Myocyte (in vitro differentiated cells): ENCODE data around the gene NTN5. TPM values are rescaled to one million over a fixed set of nuclear protein-coding genes. Genes with fewer than 3 reads are reported as not detected.
A peak's percentile ranks its signal among the peaks of the same experiment; 100 is the strongest.
"Not testable (repeated sequence)": the region's sequence is repeated elsewhere in the genome, so short reads cannot be mapped to it uniquely, and the experiment has no call there.

ENCODE experiments used
- DNase-seq: peaks from one replicate; pipeline ENCODE4 v3.0.0-alpha.2; 2012; ENCODE audit warnings: low read depth
- total RNA-seq: library from RNA; depleted of rRNA; stranded (reverse); fragments of >200 nt; gene quantifications from 2 replicates; pipeline ENCODE4 v1.2.3, GENCODE V29; 2014

NTN5 gene
- total RNA-seq, 1 donor from 2014 or later: 0.08 TPM

DNA sequence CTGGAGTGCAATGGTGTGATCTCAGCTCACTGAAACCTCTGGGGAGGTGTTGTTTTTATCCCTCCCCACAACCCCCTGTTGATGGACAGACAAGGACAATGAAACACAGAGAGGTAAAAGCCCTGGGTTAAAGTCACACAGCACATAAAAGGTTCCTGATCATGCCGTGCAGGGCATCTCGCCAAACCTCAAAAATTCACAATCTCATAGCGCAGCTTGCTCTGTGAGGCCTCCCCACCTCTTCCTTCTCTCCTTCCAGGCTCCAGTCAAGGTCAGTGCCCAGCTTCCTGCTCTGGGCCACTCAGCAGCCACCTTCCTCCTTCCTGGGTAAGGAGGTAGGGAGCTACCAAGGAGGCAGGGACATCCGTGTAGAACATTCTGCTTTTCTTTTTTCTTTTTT, 25.2 kb upstream of the NTN5 start:
- peak; percentile 78 for DNase-seq

DNA sequence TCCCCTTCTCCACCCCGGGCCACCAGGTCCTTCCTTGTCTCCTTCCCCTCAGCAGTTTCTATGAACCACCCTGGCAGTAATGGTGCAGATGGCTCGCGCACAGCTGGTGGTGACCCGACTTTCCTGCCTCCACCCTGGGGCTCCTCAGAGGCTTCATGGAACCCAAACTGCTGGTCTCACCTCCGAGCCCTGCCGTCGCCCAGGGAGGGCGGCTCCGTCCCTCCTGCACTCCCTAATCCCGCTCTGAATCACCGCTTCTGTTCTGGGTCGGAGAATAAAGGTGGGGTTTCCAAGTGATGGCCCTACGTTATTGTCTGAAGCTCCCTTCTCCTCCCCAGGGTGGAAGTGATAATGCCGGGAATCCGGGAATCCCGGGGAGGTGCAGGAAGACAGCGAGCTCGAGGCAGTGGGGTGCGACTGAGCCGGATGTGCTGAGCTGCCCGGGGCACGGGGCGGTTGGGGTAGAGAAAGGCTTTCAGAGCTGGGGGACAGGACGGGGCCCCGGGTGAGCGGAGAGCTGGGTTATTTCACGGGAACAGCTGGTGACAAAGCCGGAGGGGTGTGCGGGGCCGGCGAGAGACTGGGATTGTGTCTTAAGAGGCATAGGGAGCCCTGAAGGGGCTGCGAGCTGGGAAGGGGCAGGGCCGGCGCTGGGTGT, 23.7 kb upstream of the NTN5 start:
- DNase-seq: no peak

DNA sequence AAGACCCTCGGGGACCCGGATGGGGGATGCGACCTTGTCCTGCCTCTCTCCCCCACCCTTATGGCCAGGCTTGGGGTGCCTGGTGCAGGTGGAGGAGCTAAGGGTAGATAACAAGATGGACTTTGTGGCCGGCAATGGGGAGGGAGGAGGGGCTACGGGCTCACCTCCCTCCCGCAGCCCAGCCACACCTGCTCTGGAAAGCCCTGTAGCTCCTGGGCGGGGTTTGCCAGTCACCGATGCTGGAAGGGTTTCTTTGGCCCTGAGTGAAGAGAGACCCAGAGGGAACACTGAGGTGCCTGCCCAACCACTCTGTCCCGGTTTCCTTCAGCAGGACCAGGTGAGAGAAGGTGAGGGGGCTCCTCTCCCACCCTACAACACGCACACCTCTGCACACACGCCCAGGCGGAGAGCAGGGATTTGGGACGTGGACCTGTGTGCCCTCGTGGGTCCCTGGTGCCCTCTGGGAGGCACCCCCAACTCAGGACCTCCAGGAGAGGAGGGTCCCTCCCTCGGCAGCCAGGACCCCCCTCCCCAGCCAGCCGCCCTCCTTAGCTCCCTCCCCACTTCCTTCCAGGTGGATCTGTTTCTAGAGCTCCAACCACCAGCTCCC, 23.0 kb upstream of the NTN5 start, which contains the start of gene FUT2:
Gene FUT2, plus strand, starts transcription at position 229 of the 610 bp plus-strand sequence. CDS start 6,986 bp downstream, outside the sequence.
- DNase-seq: no peak

GRCh38 chr19:48693629-48694028, 20.8 kb upstream of the NTN5 start:
- DNase-seq: not testable (repeated sequence)

- DNase-seq: no peak
Measured at GRCh38 chr19:48689449-48689848, 16.6 kb upstream of the NTN5 start.

DNA sequence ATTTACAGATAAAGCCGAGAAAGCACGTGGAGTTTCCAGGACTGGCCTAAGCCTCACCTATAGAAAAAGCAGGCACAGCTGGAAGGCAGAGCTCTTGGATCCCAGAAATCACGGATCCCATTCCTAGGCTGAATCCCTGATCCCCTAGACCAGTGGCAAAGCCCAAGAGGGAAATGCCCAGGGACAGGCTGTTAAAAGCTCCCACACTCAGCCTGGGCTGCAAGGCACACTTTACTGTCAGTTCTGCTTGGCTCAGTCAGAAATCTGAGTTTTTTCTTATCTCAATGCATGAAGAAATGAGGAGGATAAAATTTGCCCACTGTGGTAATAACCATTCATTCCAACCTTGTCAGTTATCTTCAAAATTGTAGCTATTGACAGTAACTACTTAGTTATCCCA, 15.0 kb upstream of the NTN5 start:
- no peak for DNase-seq

GRCh38 chr19:48686637-48687036, 13.8 kb upstream of the NTN5 start:
- DNase-seq: not testable (repeated sequence)

GRCh38 chr19:48686088-48686487, 13.3 kb upstream of the NTN5 start:
- DNase-seq: no peak

DNA sequence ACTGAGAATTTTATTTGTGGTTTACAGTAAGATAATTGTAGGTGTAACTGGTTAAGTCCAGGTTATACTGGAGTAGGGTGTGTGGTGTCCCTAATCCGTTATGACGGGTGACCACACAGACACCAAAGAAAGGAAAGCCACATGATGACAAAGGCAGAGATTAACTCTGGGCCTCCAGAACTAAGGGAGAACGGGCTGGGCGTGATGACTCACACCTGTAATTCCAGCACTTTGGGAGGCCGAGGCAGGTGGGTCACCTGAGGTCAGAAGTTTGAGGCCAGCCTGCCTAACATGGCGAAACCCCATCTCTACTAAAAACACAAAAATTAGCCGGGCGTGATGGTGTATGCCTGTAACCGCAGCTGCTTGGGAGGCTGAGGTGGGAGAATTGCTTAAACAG, 12.8 kb upstream of the NTN5 start:
- DNase-seq: peak; percentile 62

DNA sequence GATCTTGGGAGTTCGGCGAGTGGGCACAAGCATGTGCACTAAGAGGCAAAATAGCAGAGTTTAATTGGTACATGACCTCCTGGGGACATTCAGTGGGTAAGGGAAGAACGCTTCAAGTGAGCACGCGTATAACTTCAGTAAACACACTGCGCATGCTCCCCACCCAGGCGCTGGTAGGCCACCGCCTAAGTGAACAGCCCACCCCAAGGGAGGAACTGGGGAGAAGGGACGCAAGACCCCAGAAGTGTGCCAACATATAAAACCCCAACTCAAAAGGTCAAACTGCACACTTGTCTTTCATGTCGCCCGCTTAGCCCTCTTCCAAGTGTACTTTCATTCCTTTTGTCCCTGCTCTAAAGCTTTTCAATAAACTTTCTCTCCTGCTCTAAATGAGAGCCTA, 10.5 kb upstream of the NTN5 start:
- DNase-seq: no peak

- peak; percentile 99 for DNase-seq
Measured at GRCh38 chr19:48681127-48681470, 8.3 kb upstream of the NTN5 start.

DNA sequence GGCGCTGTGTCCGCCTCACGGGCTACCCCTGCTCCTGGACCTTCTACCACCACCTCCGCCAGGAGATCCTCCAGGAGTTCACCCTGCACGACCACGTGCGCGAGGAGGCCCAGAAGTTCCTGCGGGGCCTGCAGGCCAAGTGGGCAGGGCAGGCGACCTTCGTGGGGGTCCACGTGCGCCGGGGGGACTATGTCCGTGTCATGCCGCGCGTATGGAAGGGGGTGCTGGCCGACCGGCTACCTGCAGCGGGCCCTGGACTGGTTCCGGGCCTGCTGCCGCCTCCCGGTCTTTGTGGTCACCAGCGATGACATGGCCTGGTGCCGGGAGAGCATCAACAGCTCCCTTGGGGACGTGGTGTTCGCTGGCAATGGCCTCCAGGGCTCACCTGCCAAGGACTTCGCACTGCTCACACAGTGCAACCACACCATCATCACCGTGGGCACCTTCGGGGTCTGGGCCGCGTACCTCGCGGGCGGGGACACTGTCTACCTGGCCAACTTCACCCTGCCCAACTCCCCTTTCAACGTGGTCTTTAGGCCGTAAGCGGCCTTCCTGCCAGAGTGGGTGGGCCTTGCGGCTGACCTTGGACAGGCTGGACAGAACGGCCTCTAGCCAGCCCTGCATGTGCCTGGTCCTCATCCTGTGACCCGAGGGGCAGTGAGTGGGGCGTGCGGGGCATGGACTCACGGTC, 7.8 kb upstream of the NTN5 start:
- DNase-seq: peak; percentile 61

GRCh38 chr19:48680006-48680405, 7.2 kb upstream of the NTN5 start:
- DNase-seq: not testable (repeated sequence)

- DNase-seq: no peak
Measured at GRCh38 chr19:48678201-48678600, 5.4 kb upstream of the NTN5 start.

DNA sequence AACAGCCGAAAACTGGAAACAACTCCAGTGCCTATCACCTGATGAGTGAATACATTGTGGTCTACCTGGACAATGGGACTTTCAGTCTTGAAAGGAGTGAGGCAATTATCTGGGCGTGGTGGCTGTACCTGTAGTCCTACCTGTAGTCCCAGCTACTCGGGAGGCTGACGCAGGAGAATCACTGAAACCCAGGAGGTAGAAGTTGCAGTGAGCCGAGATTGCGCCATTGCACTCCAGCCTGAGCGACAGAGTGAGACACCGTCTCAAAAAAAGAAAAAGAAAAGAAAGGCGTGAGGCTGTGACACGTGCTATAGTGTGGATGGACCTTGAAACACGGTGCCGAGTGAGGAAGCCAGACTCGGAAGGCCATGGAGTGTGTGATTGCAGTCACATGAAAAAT, 4.1 kb upstream of the NTN5 start:
- no peak for DNase-seq

DNA sequence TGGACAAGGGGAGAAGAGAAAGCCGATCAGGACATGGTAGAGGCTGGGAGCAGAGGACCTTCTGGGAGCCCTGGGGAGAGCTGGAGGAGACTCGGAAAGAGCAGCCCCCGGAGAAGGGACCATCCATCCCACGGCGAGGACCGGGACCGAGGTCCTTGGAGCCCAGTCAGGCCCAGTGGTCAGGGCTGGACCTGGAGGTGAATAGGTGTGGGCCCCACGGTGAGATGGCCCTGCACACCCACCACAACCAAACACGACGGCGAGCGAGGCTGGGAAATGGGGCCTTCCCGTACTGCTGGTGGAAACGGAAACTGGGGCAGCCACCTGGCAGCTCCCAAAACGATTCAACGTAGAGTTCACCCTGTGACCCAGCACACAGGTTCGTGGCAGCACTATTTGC, 3.7 kb upstream of the NTN5 start:
- no peak for DNase-seq

- peak; percentile 89 for DNase-seq
Measured at GRCh38 chr19:48674921-48675824, 2.4 kb upstream of the NTN5 start.

- no peak for DNase-seq
Measured at GRCh38 chr19:48674216-48674809, 1.5 kb upstream of the NTN5 start.

DNA sequence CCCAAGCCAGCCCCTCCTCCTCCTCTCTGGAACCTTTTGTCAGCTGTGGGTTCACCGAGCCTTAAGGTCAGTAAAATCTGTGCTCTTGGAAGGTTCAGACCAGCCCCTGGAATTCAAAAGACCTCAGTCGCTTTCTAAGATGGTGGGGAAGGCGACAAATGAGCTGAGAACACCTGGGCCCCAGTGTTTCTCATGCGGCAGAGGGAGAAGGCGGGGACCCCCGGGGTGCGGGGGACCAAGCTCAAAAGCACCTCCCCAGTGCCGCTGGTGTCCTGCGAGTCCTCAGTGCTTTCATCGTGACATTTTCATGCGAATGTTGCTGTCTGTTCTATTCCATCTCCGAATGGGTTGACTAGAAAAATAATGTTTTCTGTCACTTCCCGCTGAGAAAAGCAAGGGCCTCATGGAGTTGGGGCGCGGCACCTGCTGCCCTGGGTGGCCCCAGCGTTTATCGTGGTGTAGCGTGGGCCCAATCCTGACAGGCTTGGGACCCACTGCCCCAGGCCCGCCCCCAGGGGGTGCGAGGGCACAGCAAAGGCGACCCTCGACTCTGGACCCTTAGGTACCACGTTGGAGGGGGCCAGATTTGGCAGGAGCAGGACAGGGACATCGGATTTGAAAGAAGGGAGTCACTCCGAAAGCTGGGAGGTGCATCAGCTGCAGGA, 751 bp upstream of the NTN5 start:
- DNase-seq: no peak

- no peak for DNase-seq
Measured at GRCh38 chr19:48671446-48671995, 1.3 kb downstream of the NTN5 start.
